Measurements from ENCODE around the gene SCART1.

DNA sequence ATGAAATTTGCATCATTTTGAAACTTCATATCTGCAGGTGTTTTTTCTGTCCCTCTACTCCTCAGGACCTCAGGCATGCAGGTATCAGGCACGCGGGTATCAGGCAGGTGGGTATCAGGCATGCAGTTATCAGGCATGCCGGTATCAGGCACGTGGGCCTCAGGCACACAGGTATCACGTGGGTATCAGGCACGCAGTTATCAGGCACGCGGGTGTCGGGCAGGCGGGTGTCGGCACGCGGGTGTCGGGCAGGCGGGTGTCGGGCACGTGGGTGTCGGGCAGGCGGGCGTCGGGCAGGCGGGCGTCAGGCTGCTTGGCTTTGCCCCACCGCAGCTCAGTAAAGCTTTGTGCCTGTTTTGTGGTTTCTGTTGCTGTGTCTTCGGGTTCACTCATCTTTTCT is 38.0 kb upstream of the SCART1 start:
- TF ChIP-seq, protein P1, sequence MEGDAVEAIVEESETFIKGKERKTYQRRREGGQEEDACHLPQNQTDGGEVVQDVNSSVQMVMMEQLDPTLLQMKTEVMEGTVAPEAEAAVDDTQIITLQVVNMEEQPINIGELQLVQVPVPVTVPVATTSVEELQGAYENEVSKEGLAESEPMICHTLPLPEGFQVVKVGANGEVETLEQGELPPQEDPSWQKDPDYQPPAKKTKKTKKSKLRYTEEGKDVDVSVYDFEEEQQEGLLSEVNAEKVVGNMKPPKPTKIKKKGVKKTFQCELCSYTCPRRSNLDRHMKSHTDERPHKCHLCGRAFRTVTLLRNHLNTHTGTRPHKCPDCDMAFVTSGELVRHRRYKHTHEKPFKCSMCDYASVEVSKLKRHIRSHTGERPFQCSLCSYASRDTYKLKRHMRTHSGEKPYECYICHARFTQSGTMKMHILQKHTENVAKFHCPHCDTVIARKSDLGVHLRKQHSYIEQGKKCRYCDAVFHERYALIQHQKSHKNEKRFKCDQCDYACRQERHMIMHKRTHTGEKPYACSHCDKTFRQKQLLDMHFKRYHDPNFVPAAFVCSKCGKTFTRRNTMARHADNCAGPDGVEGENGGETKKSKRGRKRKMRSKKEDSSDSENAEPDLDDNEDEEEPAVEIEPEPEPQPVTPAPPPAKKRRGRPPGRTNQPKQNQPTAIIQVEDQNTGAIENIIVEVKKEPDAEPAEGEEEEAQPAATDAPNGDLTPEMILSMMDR (IDR thresholded peaks at IDR 0.05; ENCODE audit: low read depth, low read length, poor library complexity, severe bottlenecking) = no peak
- no peak for TF ChIP-seq EZH2phosphoT487 (IDR thresholded peaks at IDR 0.05; ENCODE audit: borderline replicate concordance, low read length)
